H54 (cell line): ENCODE measurements around the gene DPP6.

Experiments
- DNase-seq: peaks from one replicate; pipeline ENCODE4 v3.0.0; 2011; ENCODE audit warnings: low spot score, mixed read lengths; ENCODE audit not compliant: insufficient read length
- FAIRE-seq: peaks from 3 replicates; lab custom pipeline; 2011; peaks lifted over from hg19 to GRCh38; lab: Jason Lieb, UNC
- POLR2A ChIP-seq: IDR thresholded peaks from 2 replicates; pipeline ENCODE4 v1.6.1; 2011; ENCODE audit warnings: low read depth, mild to moderate bottlenecking, low read length

DPP6 gene

GRCh38 chr7:154880513-154880912 is 828.3 kb downstream of the DPP6 start:
- TF ChIP-seq POLR2A: no peak
- DNase-seq (no peak), FAIRE-seq (no peak)

- no peak for TF ChIP-seq POLR2A
- DNase-seq (no peak), FAIRE-seq (no peak)
Observed at GRCh38 chr7:154881026-154881425, 828.8 kb downstream of the DPP6 start.

GRCh38 chr7:154881526-154881925 is 829.3 kb downstream of the DPP6 start:
- TF ChIP-seq POLR2A: no peak
- FAIRE-seq: no peak

GRCh38 chr7:154882931-154883474 is 830.8 kb downstream of the DPP6 start:
- DNase-seq (no peak), FAIRE-seq (no peak)
- TF ChIP-seq POLR2A: no peak

More at GRCh38 chr7:154881526-154881925, 829.3 kb downstream of the DPP6 start:
- no peak for DNase-seq

GRCh38 chr7:154884348-154884920 is 832.2 kb downstream of the DPP6 start:
- DNase-seq (no peak), FAIRE-seq (no peak)
- TF ChIP-seq POLR2A: no peak

GRCh38 chr7:154886591-154886990 is 834.4 kb downstream of the DPP6 start:
- DNase-seq (peak; percentile 26), FAIRE-seq (no peak)
- no peak for TF ChIP-seq POLR2A

GRCh38 chr7:154888690-154889089 is 836.5 kb downstream of the DPP6 start:
- TF ChIP-seq POLR2A: no peak
- no peak for FAIRE-seq
- DNase-seq: no peak

GRCh38 chr7:154892459-154892858 is 840.3 kb downstream of the DPP6 start:
- no peak for FAIRE-seq
- no peak for TF ChIP-seq POLR2A
- no peak for DNase-seq

- FAIRE-seq (no peak), DNase-seq (no peak)
- TF ChIP-seq POLR2A: no peak
Observed at GRCh38 chr7:154896076-154896475, 843.9 kb downstream of the DPP6 start.

GRCh38 chr7:154898973-154899855 is 847.0 kb downstream of the DPP6 start:
- TF ChIP-seq POLR2A: no peak
- DNase-seq (no peak), FAIRE-seq (no peak)

- FAIRE-seq (no peak), DNase-seq (no peak)
- TF ChIP-seq POLR2A: no peak
Observed at GRCh38 chr7:154899862-154900261, 847.7 kb downstream of the DPP6 start.

GRCh38 chr7:154902600-154903082 is 850.4 kb downstream of the DPP6 start:
- FAIRE-seq (no peak), DNase-seq (no peak)
- no peak for TF ChIP-seq POLR2A

- TF ChIP-seq POLR2A: no peak
- DNase-seq (no peak), FAIRE-seq (no peak)
Observed at GRCh38 chr7:154903083-154903731, 851.0 kb downstream of the DPP6 start.

- DNase-seq (no peak), FAIRE-seq (no peak)
- TF ChIP-seq POLR2A: no peak
Observed at GRCh38 chr7:154905146-154905545, 852.9 kb downstream of the DPP6 start.
